Gastroesophageal sphincter (tissue), 3 donors: Measurements from ENCODE around the gene TCF25.

Experiments
- POLR2A ChIP-seq, 2 donors: fragments of 450-650 bp; IDR thresholded peaks; one replicate each; pipeline ENCODE4 v1.6.1; 2017; ENCODE audit warnings: antibody characterized with exemption in 2 of 2, mild to moderate bottlenecking in 2 of 2, moderate library complexity in 1 of 2
- TF ChIP-seq, protein P1 (sequence below), 4 experiments: fragments of 200-600 bp in 2 of 4; fragments of 450-650 bp in 2 of 4; sonication (generic) in 1 of 4; IDR thresholded peaks; one replicate each; pipeline ENCODE4 v1.5.1; 2017 to 2019; ENCODE audit warnings: antibody characterized with exemption in 4 of 4, mild to moderate bottlenecking in 2 of 4, moderate library complexity in 2 of 4

DNA sequence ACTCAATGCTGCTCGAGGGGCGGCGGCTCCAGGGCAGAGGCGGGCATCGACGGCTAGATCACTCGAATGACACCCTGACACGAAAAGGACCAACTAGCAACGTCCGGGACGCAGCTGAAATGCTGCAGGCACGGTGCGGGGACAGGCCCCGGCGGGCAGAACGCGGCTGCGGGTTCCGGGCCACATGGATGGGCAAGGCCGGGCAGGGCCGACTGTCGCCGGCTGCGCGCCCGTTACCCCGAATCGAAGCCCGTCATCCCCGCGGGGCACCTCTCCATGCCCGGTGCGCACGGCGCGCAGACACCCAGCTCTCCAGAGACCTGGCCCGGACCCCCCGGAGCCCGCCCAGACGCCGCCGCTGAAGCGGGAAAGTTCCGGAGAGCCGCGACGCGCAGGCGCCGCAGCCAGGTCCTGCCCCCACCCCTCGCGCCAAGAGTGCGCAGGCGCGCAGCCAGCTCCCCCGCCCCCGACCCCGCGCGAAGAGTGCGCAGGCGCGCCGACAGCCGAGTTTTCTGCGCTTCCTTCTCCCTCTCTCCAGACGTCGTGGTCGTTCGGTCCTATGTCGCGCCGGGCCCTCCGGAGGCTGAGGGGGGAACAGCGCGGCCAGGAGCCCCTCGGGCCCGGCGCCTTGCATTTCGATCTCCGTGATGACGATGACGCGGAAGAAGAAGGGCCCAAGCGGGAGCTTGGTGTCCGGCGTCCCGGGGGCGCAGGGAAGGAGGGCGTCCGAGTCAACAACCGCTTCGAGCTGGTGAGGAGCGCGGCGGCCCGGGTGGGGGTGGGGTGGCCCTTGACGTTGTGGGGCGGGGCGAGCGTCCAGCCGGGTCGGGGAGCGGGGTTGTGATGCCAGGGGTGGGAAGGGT, at the start of gene TCF25:
- TF ChIP-seq POLR2A (IDR thresholded peaks at IDR 0.05): peak; percentile 63 to 79
- TF ChIP-seq, protein P1, sequence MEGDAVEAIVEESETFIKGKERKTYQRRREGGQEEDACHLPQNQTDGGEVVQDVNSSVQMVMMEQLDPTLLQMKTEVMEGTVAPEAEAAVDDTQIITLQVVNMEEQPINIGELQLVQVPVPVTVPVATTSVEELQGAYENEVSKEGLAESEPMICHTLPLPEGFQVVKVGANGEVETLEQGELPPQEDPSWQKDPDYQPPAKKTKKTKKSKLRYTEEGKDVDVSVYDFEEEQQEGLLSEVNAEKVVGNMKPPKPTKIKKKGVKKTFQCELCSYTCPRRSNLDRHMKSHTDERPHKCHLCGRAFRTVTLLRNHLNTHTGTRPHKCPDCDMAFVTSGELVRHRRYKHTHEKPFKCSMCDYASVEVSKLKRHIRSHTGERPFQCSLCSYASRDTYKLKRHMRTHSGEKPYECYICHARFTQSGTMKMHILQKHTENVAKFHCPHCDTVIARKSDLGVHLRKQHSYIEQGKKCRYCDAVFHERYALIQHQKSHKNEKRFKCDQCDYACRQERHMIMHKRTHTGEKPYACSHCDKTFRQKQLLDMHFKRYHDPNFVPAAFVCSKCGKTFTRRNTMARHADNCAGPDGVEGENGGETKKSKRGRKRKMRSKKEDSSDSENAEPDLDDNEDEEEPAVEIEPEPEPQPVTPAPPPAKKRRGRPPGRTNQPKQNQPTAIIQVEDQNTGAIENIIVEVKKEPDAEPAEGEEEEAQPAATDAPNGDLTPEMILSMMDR (IDR thresholded peaks at IDR 0.05): peak in 2 of 4 experiments; percentile 2 to 4
